Measurements from ENCODE around the gene PREP.

The PREP gene

DNA sequence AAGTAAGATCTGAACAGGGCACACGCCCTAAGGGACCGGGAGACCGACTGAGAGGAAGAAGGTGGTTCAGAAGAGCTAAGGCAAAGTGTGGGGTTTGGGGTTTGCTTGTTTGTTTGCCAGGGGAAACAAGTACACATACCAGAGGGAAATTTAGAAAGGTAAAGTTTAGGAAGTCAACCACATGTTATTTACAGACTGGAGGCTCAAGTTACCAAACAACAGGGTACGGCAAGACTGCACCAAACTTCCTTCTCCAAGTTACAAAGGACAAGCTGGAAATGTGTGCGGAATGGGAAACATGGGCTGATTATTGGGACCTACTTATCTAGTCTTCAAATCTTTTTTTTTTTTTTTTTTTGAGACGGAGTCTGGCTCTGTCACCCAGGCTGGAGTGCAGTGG, 11.2 kb downstream of the PREP start:
- DNase-seq: no peak

DNA sequence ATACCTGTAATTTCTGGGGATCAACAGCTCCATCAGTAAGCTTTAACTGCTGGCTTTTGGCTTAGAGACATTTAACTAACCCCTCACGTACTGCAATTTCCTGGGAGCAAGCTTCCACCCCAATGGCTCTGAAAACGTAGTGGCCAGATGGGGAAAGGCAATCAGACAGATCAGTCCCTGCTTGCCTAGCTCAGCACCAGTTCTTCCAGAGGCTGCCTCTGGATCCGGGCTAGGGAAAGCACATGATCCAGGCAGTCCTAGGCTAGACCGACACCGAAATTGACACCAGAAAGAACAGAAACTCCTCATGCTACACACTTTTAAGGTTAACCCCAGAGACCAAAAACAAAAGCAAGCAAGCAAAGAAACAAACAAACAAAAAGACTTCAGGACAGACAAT, 13.3 kb downstream of the PREP start:
- DNase-seq: no peak

DNA sequence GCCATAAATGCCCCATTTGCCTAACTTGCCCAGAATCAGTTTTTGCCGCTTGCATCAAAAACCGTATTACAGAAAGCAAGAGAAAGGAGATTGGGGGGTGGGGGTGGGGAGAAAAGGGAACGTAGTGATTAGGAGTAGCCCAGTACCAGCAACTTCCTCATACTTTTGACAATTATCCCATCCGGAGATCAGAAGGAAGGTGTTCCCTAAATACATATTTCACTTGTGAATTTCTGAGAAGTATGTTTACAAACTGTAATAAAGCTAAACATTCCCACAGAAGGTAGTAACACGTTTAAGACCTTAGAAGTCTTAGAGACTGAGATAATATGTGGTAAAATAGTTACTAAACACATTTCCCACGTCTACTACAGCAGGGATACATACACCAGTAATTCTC, 14.5 kb downstream of the PREP start:
- DNase-seq: no peak

DNA sequence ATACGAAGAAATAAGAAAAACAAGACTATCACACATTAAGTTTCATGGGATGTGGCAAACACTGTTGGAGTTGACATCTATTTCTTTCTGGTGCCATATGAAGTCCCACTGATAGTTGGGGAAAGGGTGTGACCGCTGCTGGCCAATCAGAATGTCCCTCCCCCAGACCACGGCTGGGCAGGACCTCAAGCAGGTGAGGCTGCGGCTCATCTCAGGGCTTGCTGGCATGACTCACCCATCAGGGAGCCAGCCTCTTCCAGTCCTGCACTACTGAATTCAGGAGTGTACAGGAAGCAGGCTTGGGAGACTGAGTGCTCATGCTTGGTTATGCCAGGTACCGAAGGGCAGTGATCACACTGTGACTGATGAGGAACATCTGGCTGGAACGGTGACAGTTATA, 18.9 kb downstream of the PREP start:
- DNase-seq: no peak

DNA sequence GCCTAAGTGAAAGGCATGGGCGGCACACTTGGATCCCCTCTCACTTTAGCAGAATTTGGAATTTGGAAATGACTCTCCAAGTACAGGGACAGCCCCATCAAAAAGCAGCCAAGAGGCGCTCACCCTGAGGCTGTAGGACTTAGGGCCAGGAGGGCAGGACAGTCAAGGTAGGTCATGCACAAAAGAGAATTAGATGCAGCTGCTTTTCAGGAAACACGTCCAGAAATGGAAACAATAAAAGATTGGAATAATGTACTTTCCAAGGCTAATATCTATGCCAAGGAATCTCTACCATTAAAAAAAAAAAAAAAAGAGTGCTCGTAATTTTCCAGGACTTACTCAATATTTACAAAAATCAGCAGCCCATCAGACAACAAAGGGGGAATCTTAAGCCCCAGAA, 19.9 kb downstream of the PREP start:
- no peak for DNase-seq

DNA sequence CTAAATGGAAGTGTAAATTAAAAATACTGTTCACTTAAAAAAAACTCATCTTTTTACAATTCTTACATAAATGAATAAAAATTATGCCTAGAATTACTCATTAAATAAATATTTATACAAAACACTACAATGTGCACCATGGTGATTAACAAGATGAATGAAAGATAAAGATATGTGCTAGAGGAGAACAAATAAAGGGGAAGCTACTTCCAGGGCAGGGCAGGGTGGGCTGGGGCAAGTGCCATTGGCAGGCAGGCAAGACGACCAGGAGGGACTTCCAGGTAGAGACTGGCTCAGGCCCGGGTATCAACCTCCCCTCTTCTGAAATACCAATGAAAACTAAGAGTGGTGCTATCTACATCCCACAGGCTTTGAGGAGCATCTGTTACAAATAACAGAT, 20.4 kb downstream of the PREP start:
- no peak for DNase-seq

DNA sequence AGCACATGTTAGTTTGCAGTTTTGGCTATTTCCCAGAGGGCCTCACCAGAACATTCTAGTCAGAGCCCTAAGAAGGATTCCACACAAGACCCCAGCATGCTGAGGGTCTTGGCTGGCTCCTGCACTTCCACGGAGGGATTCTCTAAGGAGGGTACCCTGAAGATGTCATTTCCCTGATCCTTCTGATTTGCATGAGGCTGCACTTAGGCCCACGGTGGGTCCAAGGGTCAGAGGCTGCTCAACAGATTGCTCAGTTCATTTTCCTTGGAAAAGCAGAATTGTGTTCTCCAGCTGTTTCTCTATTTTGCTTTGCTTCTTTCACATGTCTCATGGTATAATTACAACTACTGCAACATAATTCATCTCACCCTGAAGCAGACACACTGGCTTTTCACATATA, 22.2 kb downstream of the PREP start:
- no peak for DNase-seq

DNA sequence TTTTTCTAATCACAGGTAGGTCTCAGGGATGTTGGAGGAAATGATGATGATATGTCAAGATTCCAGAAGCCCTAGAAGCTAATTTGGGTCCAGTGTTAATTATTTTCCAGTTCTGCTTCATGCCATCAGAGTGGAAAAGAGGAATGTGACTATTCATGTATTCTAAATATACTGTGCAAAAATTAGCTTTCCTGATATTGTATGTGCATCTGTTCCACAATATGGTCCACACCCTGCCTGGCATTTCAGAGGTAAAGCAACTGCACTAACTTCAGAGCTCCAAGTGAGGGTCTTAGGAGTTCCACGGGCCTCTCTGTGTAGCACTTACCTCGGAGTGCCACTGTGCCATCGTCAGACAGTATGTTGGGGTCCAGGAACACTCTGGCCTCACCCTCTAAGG, 27.1 kb downstream of the PREP start:
- DNase-seq: no peak

DNA sequence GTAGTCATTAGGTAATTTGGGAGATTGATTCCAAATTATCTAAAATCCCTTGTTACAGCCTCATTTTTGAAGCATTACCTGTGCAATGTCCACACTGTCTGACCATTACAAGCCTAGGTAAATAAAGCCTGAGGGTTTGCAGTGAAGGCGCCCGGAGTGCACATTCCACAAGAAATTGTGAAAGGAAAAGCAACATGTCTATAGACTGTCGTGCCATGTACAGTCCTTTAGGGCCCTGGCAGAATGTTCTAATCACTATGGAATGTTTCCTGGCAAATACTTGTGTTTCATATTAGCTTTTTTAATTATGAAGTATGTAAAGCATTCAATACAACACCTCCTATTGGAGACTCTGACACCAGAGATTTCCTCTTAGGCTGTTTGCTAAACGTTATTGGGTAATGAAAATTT, 28.9 kb downstream of the PREP start:
- DNase-seq: no peak

DNA sequence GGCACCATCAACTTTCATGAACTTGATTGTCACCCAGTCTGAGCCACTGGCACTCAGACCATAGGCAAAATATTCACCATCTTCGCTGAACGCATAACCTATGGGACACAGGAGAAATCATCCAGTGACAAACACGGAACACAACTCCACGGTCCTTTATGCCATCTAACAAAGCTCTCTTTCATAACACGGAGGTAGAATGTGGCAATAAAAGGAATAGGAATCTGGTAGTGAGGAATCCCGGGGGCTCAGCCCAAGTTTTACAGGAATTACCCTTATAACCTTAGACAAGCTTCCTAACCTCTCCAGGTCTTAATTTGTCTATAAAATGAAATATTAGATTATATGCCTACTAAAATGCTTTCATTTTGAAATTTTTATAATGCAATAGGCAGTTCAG, 29.4 kb downstream of the PREP start:
- DNase-seq: no peak

DNA sequence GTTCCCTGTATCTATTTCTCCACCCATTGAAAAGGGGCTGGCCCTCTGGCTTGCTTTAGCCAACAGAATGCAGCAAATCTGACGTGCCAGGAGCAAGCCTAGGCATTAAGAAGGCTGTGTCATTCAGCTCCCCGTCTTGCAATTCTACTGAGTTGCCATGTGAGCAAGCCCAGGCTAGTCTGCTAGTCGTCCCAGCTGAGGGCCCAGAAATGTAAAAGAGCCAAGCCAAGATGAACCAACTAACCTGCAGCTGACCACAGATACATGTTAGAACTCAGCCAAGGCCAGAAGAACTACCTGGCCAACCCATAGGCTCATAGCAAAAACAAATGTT, 30.1 kb downstream of the PREP start:
- DNase-seq: no peak

DNA sequence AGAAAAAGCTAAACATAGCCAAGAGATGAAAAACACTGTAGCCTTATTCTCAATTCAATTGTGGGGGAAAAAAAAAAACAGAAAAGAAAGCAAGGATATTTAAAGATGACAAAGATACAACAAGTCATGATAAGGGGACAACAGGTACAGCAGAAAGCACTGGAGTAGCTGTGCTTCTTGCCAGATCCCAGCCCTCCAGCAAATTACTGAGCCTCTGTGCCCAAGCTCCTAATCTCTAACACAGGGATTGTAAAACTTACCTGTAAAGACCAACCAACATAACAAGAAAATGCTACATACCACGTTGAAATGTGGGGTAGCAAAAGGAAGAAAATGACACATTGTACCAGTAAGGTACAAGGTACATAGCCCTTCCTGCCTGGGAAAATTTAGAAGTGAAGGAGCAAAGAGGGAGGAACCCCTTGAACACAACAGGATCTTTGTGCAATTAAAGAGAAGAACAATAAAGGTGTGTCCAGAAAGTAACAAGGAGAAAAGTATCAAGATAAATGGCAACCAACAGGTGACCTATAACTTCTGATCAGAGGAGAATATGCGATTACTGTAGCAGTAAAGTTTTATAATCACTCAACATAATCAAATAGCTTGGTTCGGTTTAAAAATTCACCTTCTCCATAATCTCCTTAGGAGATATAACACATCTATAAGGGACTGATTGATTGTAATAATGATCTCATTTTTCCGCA, 30.6 kb downstream of the PREP start:
- DNase-seq: no peak

DNA sequence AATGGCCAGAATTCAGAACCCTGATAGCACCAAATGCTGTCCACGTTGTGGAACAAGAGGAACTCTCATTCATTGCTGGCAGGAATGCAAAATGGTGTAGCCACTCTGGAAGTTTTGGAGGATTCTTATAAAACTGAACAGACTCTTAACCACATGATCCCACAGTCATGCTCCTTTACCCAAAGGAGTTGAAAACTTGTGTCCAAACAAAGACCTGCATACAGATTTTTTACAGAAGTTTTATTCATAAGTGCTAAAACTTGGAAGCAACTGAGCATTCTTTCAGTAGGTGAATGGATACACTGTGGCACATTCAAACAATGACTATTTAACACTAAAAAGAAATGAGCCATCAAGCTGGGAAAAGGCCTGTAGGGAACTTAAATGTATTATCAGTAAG, 32.5 kb downstream of the PREP start:
- no peak for DNase-seq

DNA sequence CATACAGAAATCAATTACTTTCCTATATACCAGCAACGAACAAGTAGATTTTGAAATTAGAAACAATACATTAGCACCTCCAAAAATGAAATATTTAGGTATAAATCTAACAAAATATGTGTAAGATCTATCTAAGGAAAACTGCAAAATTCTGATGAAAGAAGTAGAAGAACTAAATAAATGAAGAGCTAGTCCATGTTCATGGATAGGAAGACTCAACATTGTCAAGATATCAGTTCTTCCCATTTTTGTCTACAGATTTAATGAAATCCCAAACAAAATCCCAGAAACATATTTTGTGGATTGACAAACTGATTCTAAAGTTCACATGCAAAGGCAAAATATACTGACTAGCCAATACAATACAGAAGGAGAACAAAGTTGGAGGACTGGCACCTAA, 33.7 kb downstream of the PREP start:
- no peak for DNase-seq

DNA sequence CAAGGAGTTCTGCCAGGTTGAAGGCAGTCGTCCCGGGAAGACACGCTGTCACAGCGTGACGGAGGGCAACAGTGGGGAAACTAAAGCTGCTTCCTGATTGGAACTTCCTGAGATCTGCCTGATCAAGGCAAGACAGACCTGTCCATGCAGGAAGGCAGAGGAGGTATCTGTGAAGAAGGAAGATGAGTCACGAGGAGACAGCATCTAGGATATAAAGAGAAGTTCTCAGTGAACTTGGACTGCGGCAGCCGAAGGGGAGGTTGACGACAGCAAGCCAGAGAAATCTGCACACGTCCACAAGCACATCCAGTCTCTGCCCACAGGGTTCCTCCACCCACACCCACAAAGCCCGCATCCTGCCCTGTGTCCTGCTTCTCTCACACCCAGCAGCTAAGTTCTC, 38.6 kb downstream of the PREP start:
- DNase-seq: no peak

DNA sequence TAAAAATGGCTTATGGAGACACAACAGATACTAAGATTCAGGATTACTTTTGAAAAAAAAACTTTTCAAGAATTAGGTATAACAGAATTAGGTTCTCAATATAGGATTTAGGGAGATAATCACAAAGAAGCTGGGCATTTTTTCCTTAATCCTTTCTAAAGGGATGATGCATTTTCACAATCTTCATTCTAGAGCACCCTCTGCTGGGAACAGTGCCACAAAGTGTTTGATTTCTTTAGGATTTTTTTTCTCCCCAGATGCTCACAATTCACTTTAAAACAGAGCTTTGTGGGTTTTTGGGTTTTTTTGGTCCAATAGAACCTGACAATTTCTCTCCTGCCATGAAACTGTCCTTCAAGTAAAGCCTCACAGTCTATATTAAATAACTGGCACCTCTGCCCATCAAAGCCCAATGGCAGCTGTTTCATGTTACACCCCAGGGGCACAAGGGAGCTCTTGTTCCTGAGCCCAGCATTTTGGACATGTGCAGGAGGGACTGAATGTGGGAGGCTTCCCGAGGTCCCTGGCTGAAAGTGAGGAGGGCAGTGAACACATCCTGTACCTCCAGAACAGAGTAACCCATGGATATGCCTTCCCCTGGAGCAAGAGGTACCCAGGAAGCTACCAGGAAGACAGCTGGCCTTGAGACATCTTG, 39.7 kb downstream of the PREP start:
- no peak for DNase-seq

DNA sequence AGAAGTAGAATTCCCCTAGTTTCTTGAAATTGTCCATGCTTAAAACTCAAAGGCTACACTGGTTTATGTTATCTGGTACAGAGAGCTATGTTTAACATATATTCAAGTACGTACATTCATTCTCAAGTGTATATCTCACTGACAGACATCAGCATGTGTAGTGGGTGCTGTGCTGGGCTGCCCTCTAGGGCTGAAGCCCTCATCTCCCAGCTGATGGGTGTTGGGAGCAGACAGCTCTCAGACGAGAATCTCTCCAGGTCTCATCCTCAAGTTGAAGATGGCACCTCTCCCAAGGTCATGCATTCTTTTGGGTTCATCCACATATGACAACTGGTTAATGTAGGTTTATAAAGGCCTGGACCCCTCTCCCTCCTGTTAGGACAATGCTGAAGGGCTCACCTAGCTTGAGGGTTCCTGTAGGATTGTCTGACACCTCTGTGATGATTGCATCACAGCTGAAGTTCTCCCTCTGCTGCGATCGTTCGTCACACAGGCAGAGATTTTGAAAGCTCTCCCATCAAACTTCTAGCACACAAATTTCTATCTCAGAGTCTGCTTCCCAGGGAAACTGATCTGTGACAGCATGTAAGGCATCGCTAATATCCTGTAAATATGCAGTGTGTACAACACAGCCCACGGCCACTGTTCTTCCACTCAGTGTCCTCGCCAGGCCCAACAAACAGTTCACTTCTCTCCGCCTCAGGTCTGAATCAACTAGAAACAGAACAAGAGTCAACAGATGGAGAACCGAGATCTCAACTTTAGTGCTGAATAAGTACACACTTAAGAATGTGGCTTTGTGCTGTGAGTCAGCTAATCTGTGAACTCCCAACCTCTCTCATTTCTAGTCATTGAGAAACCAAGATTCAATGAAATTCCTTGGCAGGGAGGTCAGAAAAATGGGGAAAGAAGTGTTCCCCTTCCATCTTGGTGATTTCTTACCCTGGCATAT, 43.2 kb downstream of the PREP start:
- DNase-seq: no peak

DNA sequence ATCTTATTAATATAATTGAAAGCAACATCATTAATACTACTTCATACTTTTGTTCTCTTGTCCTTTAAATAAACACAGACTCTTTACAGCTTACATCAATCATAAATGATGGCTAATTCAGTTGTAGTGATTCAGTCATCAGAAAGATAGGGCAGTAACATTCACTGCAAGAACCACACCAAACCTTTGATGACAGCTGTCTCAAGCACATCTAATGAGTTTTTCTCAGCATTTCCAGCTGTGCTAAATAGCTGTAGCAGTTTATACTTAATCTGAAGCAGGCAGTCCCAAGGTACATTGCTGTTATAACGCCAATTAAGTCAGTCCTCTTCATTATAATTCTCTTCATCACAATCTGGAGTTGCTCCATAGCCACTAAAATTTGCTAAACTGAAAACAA, 45.7 kb downstream of the PREP start:
- no peak for DNase-seq

DNA sequence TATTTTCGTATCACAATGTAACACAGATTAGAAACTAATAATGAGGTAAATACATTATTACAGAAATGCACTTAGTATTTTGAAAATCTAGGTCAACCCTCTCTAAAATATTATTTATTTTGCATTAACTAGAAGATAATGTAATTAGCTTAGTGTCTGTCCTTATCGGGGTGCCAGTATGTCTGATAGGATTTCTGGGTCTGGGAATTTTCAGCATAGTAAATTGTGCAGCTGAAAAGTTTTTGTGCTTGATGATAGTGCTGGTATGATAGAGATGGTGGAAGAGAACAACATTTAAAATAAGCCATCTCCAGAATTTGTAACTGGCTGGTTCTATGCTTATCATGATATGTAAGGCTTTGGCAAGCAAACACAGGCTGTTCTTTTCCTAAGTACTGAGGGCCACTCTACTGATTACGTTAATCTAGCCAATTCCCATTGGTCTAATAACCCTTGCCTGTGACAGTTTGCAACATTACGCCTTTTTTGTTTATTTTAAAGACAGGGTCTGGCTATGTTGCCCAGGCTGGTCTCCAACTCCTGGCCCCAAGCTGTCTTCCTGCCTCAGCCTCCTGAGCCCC, 50.8 kb downstream of the PREP start:
- DNase-seq: no peak

DNA sequence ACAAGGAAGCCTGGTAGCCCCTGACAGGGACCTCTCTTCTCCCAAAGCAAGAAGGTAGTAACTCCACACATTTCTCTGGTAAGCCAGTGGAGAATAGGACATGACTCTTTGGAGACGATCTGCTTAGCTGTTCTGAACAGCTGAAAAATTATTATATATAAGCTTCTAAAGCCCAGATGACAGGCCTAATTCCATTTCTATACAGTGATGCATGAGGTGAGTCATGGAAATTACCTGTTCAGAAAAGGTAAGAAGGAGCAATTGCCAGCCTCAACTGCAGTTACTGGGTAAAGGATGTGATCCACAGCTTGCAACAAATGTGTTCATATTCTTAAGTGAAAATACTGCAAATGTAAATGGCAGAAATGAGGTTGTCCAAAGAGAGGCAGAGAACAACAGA, 54.0 kb downstream of the PREP start:
- no peak for DNase-seq

DNA sequence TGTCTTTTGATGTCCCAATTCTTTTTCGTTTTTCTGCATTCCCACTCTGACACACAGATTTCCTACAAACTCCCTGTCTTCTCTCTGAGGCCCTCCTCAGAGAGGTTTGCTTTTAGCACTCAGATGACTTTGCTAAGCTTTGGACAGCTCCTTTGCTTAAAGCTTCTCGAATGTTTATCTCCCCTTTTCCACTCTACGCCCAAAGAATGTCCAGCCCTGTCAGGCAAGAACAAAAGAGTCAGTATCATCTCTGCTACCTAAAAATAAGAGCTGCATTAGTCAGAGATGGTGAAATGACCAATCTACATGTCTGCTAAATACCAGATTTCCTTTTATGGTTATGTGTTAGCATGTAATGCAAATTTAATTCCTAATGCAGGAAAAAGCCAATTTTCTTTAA, 56.8 kb downstream of the PREP start:
- DNase-seq: no peak

DNA sequence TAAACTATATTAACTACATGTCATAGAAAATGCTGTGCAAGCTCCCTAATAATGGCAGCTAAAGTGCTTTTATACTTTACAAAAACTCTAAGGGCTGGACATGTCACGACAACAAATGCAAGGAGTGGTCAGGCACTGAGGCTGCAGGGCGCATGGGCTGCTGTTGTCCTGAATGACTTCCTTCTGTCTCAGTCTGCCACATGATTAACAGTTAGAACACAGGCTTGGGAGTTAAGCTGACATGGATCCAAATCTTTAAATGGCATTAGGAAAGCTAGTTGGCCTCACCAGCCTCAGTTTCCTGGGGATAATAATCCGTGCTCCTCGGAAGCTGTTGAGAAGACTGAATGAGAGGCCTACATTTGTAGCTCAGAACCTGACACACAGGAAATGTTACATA, 57.4 kb downstream of the PREP start:
- DNase-seq: no peak

DNA sequence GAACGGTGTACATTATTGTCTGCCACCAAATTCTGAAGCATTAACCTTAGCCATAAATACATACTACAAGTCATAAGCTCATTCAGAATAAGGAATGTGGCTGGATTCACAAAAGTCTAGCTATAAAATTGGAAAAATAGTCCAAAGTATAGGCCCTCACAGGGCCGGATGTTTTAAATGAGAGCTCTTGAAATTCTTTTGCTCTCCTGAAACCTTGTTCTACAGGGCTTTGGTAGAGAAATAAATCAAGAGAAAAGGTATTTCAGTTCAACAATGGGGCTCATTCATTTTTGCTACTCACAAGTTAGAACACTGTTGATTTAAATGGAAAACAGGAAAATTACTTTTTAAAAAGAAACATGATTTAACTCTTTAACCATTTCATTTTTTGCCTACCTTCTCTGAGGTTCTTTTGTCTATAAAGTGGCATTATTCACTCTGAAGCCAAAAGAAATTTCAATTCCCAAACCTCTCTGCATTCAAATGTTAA, 58.0 kb downstream of the PREP start:
- no peak for DNase-seq

Data from activated naive CD4-positive, alpha-beta T cell treated with anti-CD3 and anti-CD28 coated beads, Interleukin-2, amount 50 U/mL, for 16 hours (primary cell).